SW480 (cell line): Measurements from ENCODE around the gene AGER.
"Not testable (repeated sequence)": the region's sequence is repeated elsewhere in the genome, so short reads cannot be mapped to it uniquely, and the experiment has no call there.

Experiments
- DNase-seq: peaks from one replicate; pipeline ENCODE4 v3.0.0-alpha.2; 2016; ENCODE audit warnings: low spot score

AGER gene

GRCh38 chr6:32148289-32149091, 35.6 kb downstream of the AGER start:
- no peak for DNase-seq

GRCh38 chr6:32147401-32148132, 36.5 kb downstream of the AGER start:
- no peak for DNase-seq

GRCh38 chr6:32146687-32147086, 37.4 kb downstream of the AGER start:
- DNase-seq, result no peak

- DNase-seq, result no peak
These were observed 37.8 kb downstream of the AGER start for GRCh38 chr6:32146287-32146686.

GRCh38 chr6:32144238-32144637, 39.8 kb downstream of the AGER start:
- not testable (repeated sequence) for DNase-seq

- no peak for DNase-seq
These were observed 43.5 kb downstream of the AGER start for GRCh38 chr6:32140420-32141046.

- DNase-seq, result no peak
These were observed 44.5 kb downstream of the AGER start for GRCh38 chr6:32139590-32139989.

- no peak for DNase-seq
These were observed 46.6 kb downstream of the AGER start for GRCh38 chr6:32137454-32137853.

GRCh38 chr6:32133786-32134185, 50.3 kb downstream of the AGER start:
- no peak for DNase-seq

GRCh38 chr6:32132110-32132509, 51.9 kb downstream of the AGER start:
- DNase-seq, result no peak

- no peak for DNase-seq
These were observed 52.6 kb downstream of the AGER start for GRCh38 chr6:32131439-32131948.
